Subcutaneous abdominal adipose tissue (tissue), 5 donors: Measurements from ENCODE around the gene KIR2DL3.

ENCODE experiments used
- H3K27ac ChIP-seq: one replicate; pipeline ENCODE4 v1.7.0; 2013; ENCODE audit warnings: low read depth, mild to moderate bottlenecking, inconsistent platforms, low read length, moderate library complexity
- H3K27me3 ChIP-seq, 5 donors: one replicate each; pipeline ENCODE4 v1.7.0; 2013; ENCODE audit warnings: low read length in 5 of 5, inconsistent platforms in 1 of 5; ENCODE audit not compliant: control insufficient read depth in 5 of 5, insufficient read depth in 4 of 5
- H3K36me3 ChIP-seq, 5 donors: one replicate each; pipeline ENCODE4 v1.7.0; 2013; ENCODE audit warnings: low read length in 5 of 5; ENCODE audit not compliant: control insufficient read depth in 5 of 5, insufficient read depth in 5 of 5
- H3K4me1 ChIP-seq, 5 donors: one replicate each; pipeline ENCODE4 v1.7.0; 2013; ENCODE audit warnings: low read length in 5 of 5, mild to moderate bottlenecking in 3 of 5, moderate library complexity in 1 of 5; ENCODE audit not compliant: control insufficient read depth in 5 of 5, insufficient read depth in 5 of 5
- H3K4me3 ChIP-seq, 5 donors: one replicate each; pipeline ENCODE4 v1.7.0; 2013; ENCODE audit warnings: low read length in 5 of 5, low read depth in 1 of 5
- H3K9ac ChIP-seq, 5 donors: one replicate each; pipeline ENCODE4 v1.7.0; 2013; ENCODE audit warnings: low read length in 5 of 5, mild to moderate bottlenecking in 4 of 5, moderate library complexity in 3 of 5
- H3K9me3 ChIP-seq, 5 donors: one replicate each; pipeline ENCODE4 v1.7.0; 2013; ENCODE audit warnings: low read length in 5 of 5; ENCODE audit not compliant: control insufficient read depth in 5 of 5
- donor health status: healthy.
- donor health status: healthy.
- donor health status: healthy.
- donor health status: healthy.
- donor health status: healthy.

The KIR2DL3 gene

GRCh38 chr19:54790711-54791110 lies 52.4 kb downstream of the KIR2DL3 start:
- H3K4me1 ChIP-seq, result peaks cover 0 to 6% (median 0%) of the 10 kb centered on the region in 5 donors
- no peaks in the 10 kb centered on the region for H3K36me3 ChIP-seq
- no peak overlapping the region for H3K9ac ChIP-seq
- H3K27me3 ChIP-seq, result peaks cover 0 to 2% (median 0%) of the 10 kb centered on the region in 5 donors
- no peaks in the 10 kb centered on the region for H3K9me3 ChIP-seq
- no peak overlapping the region for H3K27ac ChIP-seq
- no peak overlapping the region for H3K4me3 ChIP-seq

GRCh38 chr19:54791476-54791875 lies 53.2 kb downstream of the KIR2DL3 start:
- no peak overlapping the region for H3K9ac ChIP-seq
- H3K4me1 ChIP-seq, result peaks cover 0 to 7% (median 0%) of the 10 kb centered on the region in 5 donors
- no peak overlapping the region for H3K4me3 ChIP-seq
- no peak overlapping the region for H3K27ac ChIP-seq
- H3K9me3 ChIP-seq, result no peaks in the 10 kb centered on the region
- peaks cover 0 to 2% (median 0%) of the 10 kb centered on the region in 5 donors for H3K27me3 ChIP-seq
- no peaks in the 10 kb centered on the region for H3K36me3 ChIP-seq

- Histone ChIP-seq H3K4me3 (peak overlapping the region; percentile 48 to 65 (median 57)), H3K27me3 (peaks cover 0 to 4% (median 0%) of the 10 kb centered on the region in 5 donors), H3K9ac (peak overlapping the region in 4 of 5 donors; percentile 38 to 72 (median 56))
Observed at GRCh38 chr19:54792814-54793213, 54.5 kb downstream of the KIR2DL3 start.

GRCh38 chr19:54795758-54796157 lies 57.4 kb downstream of the KIR2DL3 start:
- H3K4me1 ChIP-seq, result peaks cover 0 to 12% (median 0%) of the 10 kb centered on the region in 5 donors
- H3K9me3 ChIP-seq, result peaks cover 0 to 3% (median 0%) of the 10 kb centered on the region in 5 donors
- H3K36me3 ChIP-seq, result no peaks in the 10 kb centered on the region
- no peak overlapping the region for H3K9ac ChIP-seq
- no peak overlapping the region for H3K27ac ChIP-seq
- H3K4me3 ChIP-seq, result no peak overlapping the region
- H3K27me3 ChIP-seq, result peaks cover 0 to 4% (median 0%) of the 10 kb centered on the region in 5 donors

More at GRCh38 chr19:54792814-54793213, 54.5 kb downstream of the KIR2DL3 start:
- Histone ChIP-seq H3K9me3 (peaks cover 0 to 3% (median 0%) of the 10 kb centered on the region in 5 donors), H3K4me1 (peaks cover 0 to 12% (median 0%) of the 10 kb centered on the region in 5 donors), H3K36me3 (no peaks in the 10 kb centered on the region), H3K27ac (no peak overlapping the region)
